ENCODE measurements around the gene RAVER1. TPM values are rescaled to one million over a fixed set of nuclear protein-coding genes. Genes with fewer than 3 reads are reported as not detected.

RAVER1 gene
- total RNA-seq, 1 experiment from 2014 or later = 55.6 TPM

GRCh38 chr19:10299545-10300458, 33.5 kb downstream of the RAVER1 start:
- no peak for DNase-seq (ENCODE audit: low read depth, low spot score)
- ChIA-PET CTCF (no interaction called here), POLR2A (no interaction called here)
- in situ Hi-C loops (cut with HindIII; ENCODE audit: low pct_unique_long_range_greater_than_20kb, low sequenced_read_pairs) = no loop called here
- Histone ChIP-seq H3K36me3 (ENCODE audit: control insufficient read depth, insufficient read depth, low read length) (no peaks in the 10 kb centered on the region), H3K4me3 (ENCODE audit: low read depth in 2 of 2, low read length in 2 of 2) (no peak overlapping the region), H3K4me1 (ENCODE audit: control insufficient read depth, insufficient read depth, low read length) (no peaks in the 10 kb centered on the region), H3K27ac (ENCODE audit: low read length) (no peak overlapping the region), H3K27me3 (ENCODE audit: control insufficient read depth, insufficient read depth, low read length) (no peaks in the 10 kb centered on the region), H3K9me3 (ENCODE audit: control insufficient read depth, insufficient read depth, low read depth, low read length) (no peaks in the 10 kb centered on the region)
- no peak for TF ChIP-seq SIN3A (IDR thresholded peaks at IDR 0.05; ENCODE audit: borderline replicate concordance, insufficient read depth, low read depth, low read length)
- BruUV-seq (replicated peaks) = no TSS peak
- intact Hi-C loops (cut with micrococcal nuclease; ENCODE audit: unreplicated experiment) = no loop called here
- peak; percentile 27; the same call in 1 of the 2 replicates for ATAC-seq

GRCh38 chr19:10295847-10296591, 37.3 kb downstream of the RAVER1 start:
- Histone ChIP-seq H3K4me3 (ENCODE audit: low read depth in 2 of 2, low read length in 2 of 2) (no peak overlapping the region), H3K27ac (ENCODE audit: low read length) (no peak overlapping the region), H3K9me3 (ENCODE audit: control insufficient read depth, insufficient read depth, low read depth, low read length) (no peaks in the 10 kb centered on the region), H3K36me3 (ENCODE audit: control insufficient read depth, insufficient read depth, low read length) (no peaks in the 10 kb centered on the region), H3K4me1 (ENCODE audit: control insufficient read depth, insufficient read depth, low read length) (no peaks in the 10 kb centered on the region), H3K27me3 (ENCODE audit: control insufficient read depth, insufficient read depth, low read length) (no peaks in the 10 kb centered on the region)
- DNase-seq (ENCODE audit: low read depth, low spot score) (no peak), ATAC-seq (no peak)
- POLR2A ChIA-PET = no interaction called here
- intact Hi-C loops (cut with micrococcal nuclease; ENCODE audit: unreplicated experiment) = no loop called here
- TF ChIP-seq TCF7L2 (IDR thresholded peaks at IDR 0.05; ENCODE audit: low read depth, low read length) (no peak), SIN3A (IDR thresholded peaks at IDR 0.05; ENCODE audit: borderline replicate concordance, insufficient read depth, low read depth, low read length) (no peak), CTCF (IDR thresholded peaks at IDR 0.05) (no peak), REST (IDR thresholded peaks at IDR 0.05; ENCODE audit: insufficient read depth in 1 of 2, low read depth in 2 of 2, low read length in 1 of 2) (no peak), POLR2AphosphoS5 (IDR thresholded peaks at IDR 0.05; ENCODE audit: low read depth, low read length) (no peak)
- no TSS peak for BruUV-seq (replicated peaks)
- CTCF ChIA-PET = no interaction called here
- in situ Hi-C loops (cut with HindIII; ENCODE audit: low pct_unique_long_range_greater_than_20kb, low sequenced_read_pairs) = no loop called here

Measured in Panc1 (cell line).